BJ (cell line): ENCODE results near the gene TUNAR. TPM values are rescaled to one million over a fixed set of nuclear protein-coding genes. Genes with fewer than 3 reads are reported as not detected.
"Not testable (repeated sequence)": the region's sequence is repeated elsewhere in the genome, so short reads cannot be mapped to it uniquely, and the experiment has no call there.

Source experiments
- CTCF ChIA-PET: fragments of 350-600 bp; formaldehyde crosslinking; extraction: SDS; loops from one replicate; lab custom pipeline; 2021; ENCODE audit warnings: antibody characterized with exemption, inconsistent platforms; lab: Yijun Ruan, JAX
- POLR2A ChIA-PET: fragments of 300-600 bp; sonication (Branson Sonifier 250); formaldehyde crosslinking; extraction: SDS; loops from one replicate; lab custom pipeline; 2021; ENCODE audit warnings: antibody characterized with exemption; lab: Charles Lee
- DNase-seq: peaks from one replicate; pipeline ENCODE4 v3.0.0-alpha.2; 2011; ENCODE audit warnings: low read depth
- H3K27me3 ChIP-seq: 2 replicates; pipeline ENCODE4 v1.6.0; 2011; ENCODE audit warnings: low read length; ENCODE audit not compliant: control insufficient read depth, insufficient read depth
- H3K36me3 ChIP-seq: 2 replicates; pipeline ENCODE4 v1.5.1; 2011; ENCODE audit warnings: low read length; ENCODE audit not compliant: control insufficient read depth, insufficient read depth
- H3K4me3 ChIP-seq: 2 replicates; pipeline ENCODE4 v1.5.1; 2011; ENCODE audit warnings: low read depth, mild to moderate bottlenecking, control low read depth, low read length
- CTCF ChIP-seq: IDR thresholded peaks from 2 replicates; pipeline ENCODE4 v1.5.1; 2011; ENCODE audit warnings: low read depth, mild to moderate bottlenecking, control low read depth, inconsistent platforms, low read length, moderate library complexity; ENCODE audit not compliant: insufficient read depth
- polyA plus RNA-seq: library from polyadenylated mRNA; depleted of rRNA; stranded (reverse); fragments of >200 nt; gene quantifications from 2 replicates; pipeline ENCODE4 v1.2.3, GENCODE V29; 2011

Gene TUNAR
- polyA plus RNA-seq, 1 experiment, result not detected

GRCh38 chr14:95956601-95957460, 80.2 kb downstream of the TUNAR start:
- H3K27me3 ChIP-seq, result no peaks in the 10 kb centered on the region
- TF ChIP-seq CTCF, result no peak
- H3K36me3 ChIP-seq, result no peaks in the 10 kb centered on the region
- POLR2A ChIA-PET, result no interaction called here
- no peak overlapping the region for H3K4me3 ChIP-seq
- CTCF ChIA-PET, result no interaction called here
- DNase-seq, result no peak

GRCh38 chr14:95958105-95958504, 81.5 kb downstream of the TUNAR start:
- H3K36me3 ChIP-seq, result no peaks in the 10 kb centered on the region
- no peak for TF ChIP-seq CTCF
- ChIA-PET CTCF (no interaction called here), POLR2A (no interaction called here)
- DNase-seq, result no peak
- no peaks in the 10 kb centered on the region for H3K27me3 ChIP-seq
- no peak overlapping the region for H3K4me3 ChIP-seq

GRCh38 chr14:95959317-95959716, 82.7 kb downstream of the TUNAR start:
- TF ChIP-seq CTCF, result no peak
- no peaks in the 10 kb centered on the region for H3K27me3 ChIP-seq
- CTCF ChIA-PET, result no interaction called here
- H3K36me3 ChIP-seq, result no peaks in the 10 kb centered on the region
- H3K4me3 ChIP-seq, result no peak overlapping the region
- no peak for DNase-seq
- POLR2A ChIA-PET, result no interaction called here

- no peak for TF ChIP-seq CTCF
- ChIA-PET CTCF (interaction anchor here (0.9 kb wide), 1 partner anchor 12 kb away, joined by 3 read pairs; no protein-coding TSS in a partner anchor), POLR2A (no interaction called here)
- no peaks in the 10 kb centered on the region for H3K36me3 ChIP-seq
- H3K27me3 ChIP-seq, result 0 out of 2 replicates have a peak, but pooled peaks cover 1% of the 10 kb centered on the region
- no peak overlapping the region for H3K4me3 ChIP-seq
- DNase-seq, result no peak
These were observed 84.8 kb downstream of the TUNAR start for GRCh38 chr14:95961481-95961880.

GRCh38 chr14:95964901-95965300, 88.3 kb downstream of the TUNAR start:
- Histone ChIP-seq H3K27me3 (0 out of 2 replicates have a peak, but pooled peaks cover 1% of the 10 kb centered on the region), H3K36me3 (no peaks in the 10 kb centered on the region), H3K4me3 (no peak overlapping the region)
- ChIA-PET POLR2A (no interaction called here), CTCF (no interaction called here)
- DNase-seq, result no peak
- no peak for TF ChIP-seq CTCF

- H3K4me3 ChIP-seq, CTCF ChIA-PET, POLR2A ChIA-PET, H3K36me3 ChIP-seq, DNase-seq, H3K27me3 ChIP-seq: not testable (repeated sequence)
These were observed 91.4 kb downstream of the TUNAR start for GRCh38 chr14:95968048-95968447.
